ENCODE results near the gene CLTB.

Gene CLTB

GRCh38 chr5:176389135-176390123 is 26.9 kb downstream of the CLTB start:
- Histone ChIP-seq H2AFZ (ENCODE audit: low read depth, low read length) (peak overlapping the region; percentile 35), H3K9me3 (ENCODE audit: low read length) (no peaks in the 10 kb centered on the region), H3K27me3 (ENCODE audit: insufficient read depth, low read length) (no peaks in the 10 kb centered on the region), H3K4me1 (ENCODE audit: insufficient read depth, low read length) (peaks cover 19% of the 10 kb centered on the region), H3K4me3 (ENCODE audit: low read length) (peak overlapping the region; percentile 69), H3K36me3 (ENCODE audit: insufficient read depth, low read length) (peaks cover 36% of the 10 kb centered on the region)

- peaks cover 44% of the 10 kb centered on the region for H3K36me3 ChIP-seq (ENCODE audit: insufficient read depth, low read length)
- H3K9me3 ChIP-seq (ENCODE audit: low read length), result no peaks in the 10 kb centered on the region
- H2AFZ ChIP-seq (ENCODE audit: low read depth, low read length), result peak within 1 kb of the TSS; percentile 35
- H3K4me1 ChIP-seq (ENCODE audit: insufficient read depth, low read length), result peaks cover 19% of the 10 kb centered on the region
- no peaks in the 10 kb centered on the region for H3K27me3 ChIP-seq (ENCODE audit: insufficient read depth, low read length)
- H3K4me3 ChIP-seq (ENCODE audit: low read length), result peak within 1 kb of the TSS; percentile 69
Measured at GRCh38 chr5:176388444-176389134, 27.8 kb downstream of the CLTB start, which contains the start of the genes HIGD2A and NOP16. Gene HIGD2A, plus strand, starts transcription at chr5:176388751. Its CDS starts 69 bp downstream, at chr5:176388820. Gene NOP16, minus strand, starts transcription at chr5:176388598. Its CDS starts 59 bp downstream, at chr5:176388539.

GRCh38 chr5:176388003-176388443 is 28.3 kb downstream of the CLTB start:
- H3K4me1 ChIP-seq (ENCODE audit: insufficient read depth, low read length), result peaks cover 19% of the 10 kb centered on the region
- no peaks in the 10 kb centered on the region for H3K27me3 ChIP-seq (ENCODE audit: insufficient read depth, low read length)
- no peaks in the 10 kb centered on the region for H3K9me3 ChIP-seq (ENCODE audit: low read length)
- peak overlapping the region; percentile 69 for H3K4me3 ChIP-seq (ENCODE audit: low read length)
- H2AFZ ChIP-seq (ENCODE audit: low read depth, low read length), result no peak overlapping the region
- peaks cover 45% of the 10 kb centered on the region for H3K36me3 ChIP-seq (ENCODE audit: insufficient read depth, low read length)

GRCh38 chr5:176387384-176387925 is 28.9 kb downstream of the CLTB start:
- Histone ChIP-seq H3K36me3 (ENCODE audit: insufficient read depth, low read length) (peaks cover 48% of the 10 kb centered on the region), H3K4me1 (ENCODE audit: insufficient read depth, low read length) (peaks cover 19% of the 10 kb centered on the region), H2AFZ (ENCODE audit: low read depth, low read length) (no peak overlapping the region), H3K27me3 (ENCODE audit: insufficient read depth, low read length) (no peaks in the 10 kb centered on the region), H3K4me3 (ENCODE audit: low read length) (peak overlapping the region; percentile 69), H3K9me3 (ENCODE audit: low read length) (no peaks in the 10 kb centered on the region)

- H2AFZ ChIP-seq (ENCODE audit: low read depth, low read length), result no peak overlapping the region
- no peaks in the 10 kb centered on the region for H3K9me3 ChIP-seq (ENCODE audit: low read length)
- peaks cover 47% of the 10 kb centered on the region for H3K36me3 ChIP-seq (ENCODE audit: insufficient read depth, low read length)
- H3K4me3 ChIP-seq (ENCODE audit: low read length), result no peak overlapping the region
- no peaks in the 10 kb centered on the region for H3K27me3 ChIP-seq (ENCODE audit: insufficient read depth, low read length)
- peaks cover 19% of the 10 kb centered on the region for H3K4me1 ChIP-seq (ENCODE audit: insufficient read depth, low read length)
Measured at GRCh38 chr5:176386491-176386890, 29.8 kb downstream of the CLTB start.

GRCh38 chr5:176384991-176385390 is 31.3 kb downstream of the CLTB start:
- no peak overlapping the region for H3K4me3 ChIP-seq (ENCODE audit: low read length)
- H3K4me1 ChIP-seq (ENCODE audit: insufficient read depth, low read length), result peaks cover 19% of the 10 kb centered on the region
- H3K36me3 ChIP-seq (ENCODE audit: insufficient read depth, low read length), result peaks cover 38% of the 10 kb centered on the region
- no peaks in the 10 kb centered on the region for H3K9me3 ChIP-seq (ENCODE audit: low read length)
- H2AFZ ChIP-seq (ENCODE audit: low read depth, low read length), result no peak overlapping the region
- H3K27me3 ChIP-seq (ENCODE audit: insufficient read depth, low read length), result no peaks in the 10 kb centered on the region

GRCh38 chr5:176384366-176384930 is 31.9 kb downstream of the CLTB start:
- Histone ChIP-seq H3K4me1 (ENCODE audit: insufficient read depth, low read length) (peaks cover 16% of the 10 kb centered on the region), H3K27me3 (ENCODE audit: insufficient read depth, low read length) (no peaks in the 10 kb centered on the region), H3K9me3 (ENCODE audit: low read length) (no peaks in the 10 kb centered on the region), H2AFZ (ENCODE audit: low read depth, low read length) (no peak overlapping the region), H3K36me3 (ENCODE audit: insufficient read depth, low read length) (peaks cover 38% of the 10 kb centered on the region), H3K4me3 (ENCODE audit: low read length) (no peak overlapping the region)

GRCh38 chr5:176383961-176384360 is 32.4 kb downstream of the CLTB start:
- H3K9me3 ChIP-seq (ENCODE audit: low read length), result no peaks in the 10 kb centered on the region
- H3K4me3 ChIP-seq (ENCODE audit: low read length), result no peak overlapping the region
- peaks cover 38% of the 10 kb centered on the region for H3K36me3 ChIP-seq (ENCODE audit: insufficient read depth, low read length)
- H3K27me3 ChIP-seq (ENCODE audit: insufficient read depth, low read length), result no peaks in the 10 kb centered on the region
- H2AFZ ChIP-seq (ENCODE audit: low read depth, low read length), result no peak overlapping the region
- peaks cover 15% of the 10 kb centered on the region for H3K4me1 ChIP-seq (ENCODE audit: insufficient read depth, low read length)

GRCh38 chr5:176383248-176383905 is 33.0 kb downstream of the CLTB start:
- no peaks in the 10 kb centered on the region for H3K27me3 ChIP-seq (ENCODE audit: insufficient read depth, low read length)
- no peak overlapping the region for H2AFZ ChIP-seq (ENCODE audit: low read depth, low read length)
- H3K9me3 ChIP-seq (ENCODE audit: low read length), result no peaks in the 10 kb centered on the region
- peaks cover 15% of the 10 kb centered on the region for H3K4me1 ChIP-seq (ENCODE audit: insufficient read depth, low read length)
- peaks cover 38% of the 10 kb centered on the region for H3K36me3 ChIP-seq (ENCODE audit: insufficient read depth, low read length)
- no peak overlapping the region for H3K4me3 ChIP-seq (ENCODE audit: low read length)

- Histone ChIP-seq H3K27me3 (ENCODE audit: insufficient read depth, low read length) (no peaks in the 10 kb centered on the region), H3K36me3 (ENCODE audit: insufficient read depth, low read length) (peaks cover 38% of the 10 kb centered on the region), H2AFZ (ENCODE audit: low read depth, low read length) (no peak overlapping the region), H3K4me1 (ENCODE audit: insufficient read depth, low read length) (peaks cover 11% of the 10 kb centered on the region), H3K9me3 (ENCODE audit: low read length) (no peaks in the 10 kb centered on the region), H3K4me3 (ENCODE audit: low read length) (no peak overlapping the region)
Measured at GRCh38 chr5:176382721-176383120, 33.6 kb downstream of the CLTB start.

- H3K4me1 ChIP-seq (ENCODE audit: insufficient read depth, low read length), result peaks cover 3% of the 10 kb centered on the region
- no peak overlapping the region for H3K4me3 ChIP-seq (ENCODE audit: low read length)
- peaks cover 38% of the 10 kb centered on the region for H3K36me3 ChIP-seq (ENCODE audit: insufficient read depth, low read length)
- H3K27me3 ChIP-seq (ENCODE audit: insufficient read depth, low read length), result no peaks in the 10 kb centered on the region
- no peaks in the 10 kb centered on the region for H3K9me3 ChIP-seq (ENCODE audit: low read length)
- no peak overlapping the region for H2AFZ ChIP-seq (ENCODE audit: low read depth, low read length)
Measured at GRCh38 chr5:176381979-176382378, 34.4 kb downstream of the CLTB start.

GRCh38 chr5:176381423-176381822 is 34.9 kb downstream of the CLTB start:
- Histone ChIP-seq H3K27me3 (ENCODE audit: insufficient read depth, low read length) (no peaks in the 10 kb centered on the region), H3K9me3 (ENCODE audit: low read length) (no peaks in the 10 kb centered on the region), H3K36me3 (ENCODE audit: insufficient read depth, low read length) (peaks cover 38% of the 10 kb centered on the region), H2AFZ (ENCODE audit: low read depth, low read length) (no peak overlapping the region), H3K4me1 (ENCODE audit: insufficient read depth, low read length) (no peaks in the 10 kb centered on the region), H3K4me3 (ENCODE audit: low read length) (no peak overlapping the region)
